ENCODE data around the gene WTAP. TPM values are rescaled to one million over a fixed set of nuclear protein-coding genes. Genes with fewer than 3 reads are reported as not detected.

WTAP gene
- total and polyA plus RNA-seq, 2 of the 8 experiments (the other 6 are each of a cell fraction or from before 2014, with no cell fraction given), result 32.6 to 120 TPM

DNA sequence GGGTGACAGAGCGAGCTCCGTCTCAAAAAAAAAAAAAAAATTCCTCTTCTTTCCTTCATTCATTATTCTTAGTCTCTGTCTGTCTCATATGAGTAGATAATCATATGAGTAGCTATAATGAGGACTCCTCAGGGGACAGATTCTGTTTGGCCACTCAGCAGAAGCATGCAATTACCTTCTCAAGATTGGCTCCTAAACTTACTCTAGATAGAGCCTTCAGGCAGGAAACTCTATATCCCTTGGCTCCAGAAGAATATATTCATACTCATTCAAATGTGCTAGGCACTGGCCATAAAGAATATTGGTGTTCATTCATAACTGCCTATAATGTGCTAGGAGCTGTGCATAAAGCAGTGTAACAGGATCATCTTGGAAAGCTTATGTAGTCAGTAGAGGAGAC is 32.3 kb downstream of the WTAP start (continued):
- TF ChIP-seq BRCA1 (IDR thresholded peaks at IDR 0.05; ENCODE audit: low read depth, low read length), result no peak
- TF ChIP-seq FOSL1 (IDR thresholded peaks at IDR 0.05; ENCODE audit: insufficient read depth, low read depth, low read length), result no peak
- TF ChIP-seq RXRA (IDR thresholded peaks at IDR 0.05; ENCODE audit: insufficient read depth, low read depth, low read length), result no peak
- TF ChIP-seq, protein P1, sequence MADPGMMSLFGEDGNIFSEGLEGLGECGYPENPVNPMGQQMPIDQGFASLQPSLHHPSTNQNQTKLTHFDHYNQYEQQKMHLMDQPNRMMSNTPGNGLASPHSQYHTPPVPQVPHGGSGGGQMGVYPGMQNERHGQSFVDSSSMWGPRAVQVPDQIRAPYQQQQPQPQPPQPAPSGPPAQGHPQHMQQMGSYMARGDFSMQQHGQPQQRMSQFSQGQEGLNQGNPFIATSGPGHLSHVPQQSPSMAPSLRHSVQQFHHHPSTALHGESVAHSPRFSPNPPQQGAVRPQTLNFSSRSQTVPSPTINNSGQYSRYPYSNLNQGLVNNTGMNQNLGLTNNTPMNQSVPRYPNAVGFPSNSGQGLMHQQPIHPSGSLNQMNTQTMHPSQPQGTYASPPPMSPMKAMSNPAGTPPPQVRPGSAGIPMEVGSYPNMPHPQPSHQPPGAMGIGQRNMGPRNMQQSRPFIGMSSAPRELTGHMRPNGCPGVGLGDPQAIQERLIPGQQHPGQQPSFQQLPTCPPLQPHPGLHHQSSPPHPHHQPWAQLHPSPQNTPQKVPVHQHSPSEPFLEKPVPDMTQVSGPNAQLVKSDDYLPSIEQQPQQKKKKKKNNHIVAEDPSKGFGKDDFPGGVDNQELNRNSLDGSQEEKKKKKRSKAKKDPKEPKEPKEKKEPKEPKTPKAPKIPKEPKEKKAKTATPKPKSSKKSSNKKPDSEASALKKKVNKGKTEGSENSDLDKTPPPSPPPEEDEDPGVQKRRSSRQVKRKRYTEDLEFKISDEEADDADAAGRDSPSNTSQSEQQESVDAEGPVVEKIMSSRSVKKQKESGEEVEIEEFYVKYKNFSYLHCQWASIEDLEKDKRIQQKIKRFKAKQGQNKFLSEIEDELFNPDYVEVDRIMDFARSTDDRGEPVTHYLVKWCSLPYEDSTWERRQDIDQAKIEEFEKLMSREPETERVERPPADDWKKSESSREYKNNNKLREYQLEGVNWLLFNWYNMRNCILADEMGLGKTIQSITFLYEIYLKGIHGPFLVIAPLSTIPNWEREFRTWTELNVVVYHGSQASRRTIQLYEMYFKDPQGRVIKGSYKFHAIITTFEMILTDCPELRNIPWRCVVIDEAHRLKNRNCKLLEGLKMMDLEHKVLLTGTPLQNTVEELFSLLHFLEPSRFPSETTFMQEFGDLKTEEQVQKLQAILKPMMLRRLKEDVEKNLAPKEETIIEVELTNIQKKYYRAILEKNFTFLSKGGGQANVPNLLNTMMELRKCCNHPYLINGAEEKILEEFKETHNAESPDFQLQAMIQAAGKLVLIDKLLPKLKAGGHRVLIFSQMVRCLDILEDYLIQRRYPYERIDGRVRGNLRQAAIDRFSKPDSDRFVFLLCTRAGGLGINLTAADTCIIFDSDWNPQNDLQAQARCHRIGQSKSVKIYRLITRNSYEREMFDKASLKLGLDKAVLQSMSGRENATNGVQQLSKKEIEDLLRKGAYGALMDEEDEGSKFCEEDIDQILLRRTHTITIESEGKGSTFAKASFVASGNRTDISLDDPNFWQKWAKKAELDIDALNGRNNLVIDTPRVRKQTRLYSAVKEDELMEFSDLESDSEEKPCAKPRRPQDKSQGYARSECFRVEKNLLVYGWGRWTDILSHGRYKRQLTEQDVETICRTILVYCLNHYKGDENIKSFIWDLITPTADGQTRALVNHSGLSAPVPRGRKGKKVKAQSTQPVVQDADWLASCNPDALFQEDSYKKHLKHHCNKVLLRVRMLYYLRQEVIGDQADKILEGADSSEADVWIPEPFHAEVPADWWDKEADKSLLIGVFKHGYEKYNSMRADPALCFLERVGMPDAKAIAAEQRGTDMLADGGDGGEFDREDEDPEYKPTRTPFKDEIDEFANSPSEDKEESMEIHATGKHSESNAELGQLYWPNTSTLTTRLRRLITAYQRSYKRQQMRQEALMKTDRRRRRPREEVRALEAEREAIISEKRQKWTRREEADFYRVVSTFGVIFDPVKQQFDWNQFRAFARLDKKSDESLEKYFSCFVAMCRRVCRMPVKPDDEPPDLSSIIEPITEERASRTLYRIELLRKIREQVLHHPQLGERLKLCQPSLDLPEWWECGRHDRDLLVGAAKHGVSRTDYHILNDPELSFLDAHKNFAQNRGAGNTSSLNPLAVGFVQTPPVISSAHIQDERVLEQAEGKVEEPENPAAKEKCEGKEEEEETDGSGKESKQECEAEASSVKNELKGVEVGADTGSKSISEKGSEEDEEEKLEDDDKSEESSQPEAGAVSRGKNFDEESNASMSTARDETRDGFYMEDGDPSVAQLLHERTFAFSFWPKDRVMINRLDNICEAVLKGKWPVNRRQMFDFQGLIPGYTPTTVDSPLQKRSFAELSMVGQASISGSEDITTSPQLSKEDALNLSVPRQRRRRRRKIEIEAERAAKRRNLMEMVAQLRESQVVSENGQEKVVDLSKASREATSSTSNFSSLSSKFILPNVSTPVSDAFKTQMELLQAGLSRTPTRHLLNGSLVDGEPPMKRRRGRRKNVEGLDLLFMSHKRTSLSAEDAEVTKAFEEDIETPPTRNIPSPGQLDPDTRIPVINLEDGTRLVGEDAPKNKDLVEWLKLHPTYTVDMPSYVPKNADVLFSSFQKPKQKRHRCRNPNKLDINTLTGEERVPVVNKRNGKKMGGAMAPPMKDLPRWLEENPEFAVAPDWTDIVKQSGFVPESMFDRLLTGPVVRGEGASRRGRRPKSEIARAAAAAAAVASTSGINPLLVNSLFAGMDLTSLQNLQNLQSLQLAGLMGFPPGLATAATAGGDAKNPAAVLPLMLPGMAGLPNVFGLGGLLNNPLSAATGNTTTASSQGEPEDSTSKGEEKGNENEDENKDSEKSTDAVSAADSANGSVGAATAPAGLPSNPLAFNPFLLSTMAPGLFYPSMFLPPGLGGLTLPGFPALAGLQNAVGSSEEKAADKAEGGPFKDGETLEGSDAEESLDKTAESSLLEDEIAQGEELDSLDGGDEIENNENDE (IDR thresholded peaks at IDR 0.05; ENCODE audit: insufficient replicate concordance, low read length), result no peak
